ENCODE data around the gene SARDH. TPM values are rescaled to one million over a fixed set of nuclear protein-coding genes. Genes with fewer than 3 reads are reported as not detected.

Gene SARDH
- total and polyA plus RNA-seq, 3 experiments from 2014 or later = 1.3 to 2.0 (median 1.8) TPM

DNA sequence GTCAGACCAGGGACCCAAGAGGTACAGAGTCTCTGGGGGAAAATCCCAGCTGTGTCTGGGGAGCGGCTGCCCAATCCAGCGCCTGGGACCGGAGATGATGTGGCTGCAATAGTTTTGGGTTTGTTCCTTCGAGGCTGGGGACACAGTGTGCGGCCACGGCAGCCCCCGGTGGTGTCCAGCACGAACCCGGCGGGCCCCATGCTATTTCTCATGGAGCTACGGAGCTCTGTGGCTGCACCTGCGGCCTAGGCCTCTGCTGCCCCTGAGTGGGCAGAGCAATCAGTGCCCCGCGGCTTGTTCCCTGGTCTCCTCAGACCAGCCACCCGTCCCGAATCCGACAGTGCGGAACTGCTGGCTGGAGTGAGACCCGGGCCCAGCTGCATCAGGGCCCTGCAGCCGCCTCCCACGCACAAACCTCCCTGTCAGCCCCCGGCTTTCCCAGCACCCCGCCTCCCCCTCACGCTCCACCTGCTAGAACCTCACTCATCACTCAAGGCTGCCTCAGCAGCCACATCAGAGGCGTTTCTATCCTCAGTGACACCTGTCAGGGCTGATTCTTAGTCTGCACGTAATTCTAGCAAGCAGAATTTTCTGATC, 29.0 kb downstream of the SARDH start:
- ChIA-PET CTCF (interaction anchor here (0.7 to 1.7 kb wide), 2 partner anchors 8 to 105 kb away, joined by 3 to 4 read pairs; no protein-coding TSS in a partner anchor), POLR2A (no interaction called here)
- Mint-ChIP-seq H3K4me1 (peaks cover 8 to 13% (median 8%) of the 10 kb centered on the region in 3 donors), H3K27ac (peak overlapping the region in 4 of 8 donors; percentile 20 to 85 (median 64)), H3K36me3 (no peaks in the 10 kb centered on the region), H3K27me3 (no peaks in the 10 kb centered on the region), H3K9me3 (no peaks in the 10 kb centered on the region), H3K4me3 (peak overlapping the region in 1 of 7 donors; percentile 29)
- H3K27ac ChIP-seq (ENCODE audit: low read depth, low read length) = no peak overlapping the region
- H3K4me1 ChIP-seq (ENCODE audit: insufficient read depth, low read length) = peaks cover 25% of the 10 kb centered on the region
- peak in 3 of 5 donors; percentile 32 to 74 (median 61) for DNase-seq
- no peaks in the 10 kb centered on the region for H3K9me3 ChIP-seq (ENCODE audit: low read length)
- no peaks in the 10 kb centered on the region for H3K27me3 ChIP-seq (ENCODE audit: insufficient read depth, low read length, poor library complexity, severe bottlenecking)
- no peak overlapping the region for H3K4me3 ChIP-seq (ENCODE audit: low read length)
- no peaks in the 10 kb centered on the region for H3K36me3 ChIP-seq (ENCODE audit: insufficient read depth, low read length)

DNA sequence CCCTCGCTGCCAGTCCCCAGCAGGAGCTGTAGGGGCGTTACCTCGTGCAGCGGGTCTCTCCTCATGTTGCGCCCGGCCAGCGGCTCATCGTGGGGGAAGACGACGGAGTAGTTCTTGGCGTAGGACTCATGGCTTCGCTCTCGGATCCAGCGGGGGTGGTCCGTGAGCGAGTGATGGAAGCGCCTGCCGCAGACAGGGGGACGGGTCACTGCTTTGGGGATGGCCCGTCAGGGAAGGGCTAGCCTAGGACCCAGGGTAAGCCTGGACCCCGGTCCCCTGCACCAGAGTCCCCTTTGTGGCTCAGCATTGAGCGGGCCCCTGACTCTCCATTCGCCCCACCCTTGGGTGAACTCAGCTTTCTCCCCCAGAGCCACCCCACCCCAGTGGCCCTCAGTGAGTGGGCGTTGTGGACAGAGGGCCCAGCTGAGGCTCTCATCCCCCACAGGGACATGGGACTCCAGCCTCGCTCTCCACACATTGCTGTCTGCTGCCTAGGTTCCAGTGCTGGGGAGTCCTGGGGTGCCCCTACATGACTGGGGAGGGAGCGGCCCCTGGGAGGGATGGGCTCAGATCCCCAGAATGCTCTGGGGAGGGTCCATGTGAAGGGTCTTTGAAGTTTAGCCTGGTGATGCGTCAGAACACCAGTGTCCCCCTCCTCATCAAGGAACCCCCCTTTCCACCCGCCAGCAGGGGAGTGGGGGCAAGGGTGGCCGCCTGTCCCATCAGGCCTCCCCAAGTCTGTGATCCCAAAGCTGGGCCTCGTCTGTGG, 29.7 kb downstream of the SARDH start:
- H3K27ac Mint-ChIP-seq = peak overlapping the region in 1 of 8 donors; percentile 62
- no peaks in the 10 kb centered on the region for H3K36me3 ChIP-seq (ENCODE audit: insufficient read depth, low read length)
- DNase-seq = peak in 1 of 5 donors; percentile 45
- no peak overlapping the region for H3K27ac ChIP-seq (ENCODE audit: low read depth, low read length)
- H3K4me1 ChIP-seq (ENCODE audit: insufficient read depth, low read length) = peaks cover 30% of the 10 kb centered on the region
- no peak overlapping the region for H3K4me3 Mint-ChIP-seq
- no peaks in the 10 kb centered on the region for H3K36me3 Mint-ChIP-seq
- H3K4me3 ChIP-seq (ENCODE audit: low read length) = no peak overlapping the region
- no peaks in the 10 kb centered on the region for H3K9me3 ChIP-seq (ENCODE audit: low read length)
- ChIA-PET POLR2A (no interaction called here), CTCF (interaction anchor here (0.7 to 1.7 kb wide), 2 partner anchors 8 to 104 kb away, joined by 3 to 4 read pairs; no protein-coding TSS in a partner anchor)
- peaks cover 8 to 16% (median 8%) of the 10 kb centered on the region in 3 donors for H3K4me1 Mint-ChIP-seq
- H3K27me3 Mint-ChIP-seq = no peaks in the 10 kb centered on the region
- H3K9me3 Mint-ChIP-seq = no peaks in the 10 kb centered on the region
- no peaks in the 10 kb centered on the region for H3K27me3 ChIP-seq (ENCODE audit: insufficient read depth, low read length, poor library complexity, severe bottlenecking)

DNA sequence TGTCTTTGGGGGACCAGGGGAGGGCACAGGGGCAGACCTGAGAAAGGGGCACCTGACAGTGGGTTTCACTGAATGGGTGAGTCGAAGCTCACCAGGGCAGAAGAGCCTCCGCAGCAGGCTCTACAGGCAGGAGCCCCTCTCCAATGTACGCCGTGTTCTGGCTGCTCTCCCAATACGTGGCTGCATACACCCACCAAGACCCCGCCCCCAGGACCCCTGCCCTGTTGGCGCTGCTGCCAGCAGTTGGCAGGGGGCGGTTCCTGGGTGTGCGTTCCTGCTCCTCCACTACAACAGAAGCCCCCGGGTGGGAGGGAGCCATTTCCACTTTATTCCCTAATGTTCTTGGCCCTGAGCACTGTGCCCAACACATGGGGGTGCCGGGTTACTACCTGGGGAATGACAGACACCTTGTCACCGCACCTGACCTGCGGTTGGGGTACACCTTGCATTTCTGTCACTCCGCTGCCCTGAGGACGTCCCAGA, 30.3 kb downstream of the SARDH start:
- no peaks in the 10 kb centered on the region for H3K9me3 ChIP-seq (ENCODE audit: low read length)
- H3K36me3 ChIP-seq (ENCODE audit: insufficient read depth, low read length) = no peaks in the 10 kb centered on the region
- no peak overlapping the region for H3K27ac ChIP-seq (ENCODE audit: low read depth, low read length)
- Mint-ChIP-seq H3K27ac (no peak overlapping the region), H3K4me1 (peaks cover 8 to 16% (median 8%) of the 10 kb centered on the region in 3 donors), H3K27me3 (no peaks in the 10 kb centered on the region), H3K36me3 (no peaks in the 10 kb centered on the region), H3K4me3 (no peak overlapping the region), H3K9me3 (no peaks in the 10 kb centered on the region)
- ChIA-PET CTCF (no interaction called here), POLR2A (no interaction called here)
- peaks cover 36% of the 10 kb centered on the region for H3K4me1 ChIP-seq (ENCODE audit: insufficient read depth, low read length)
- DNase-seq = no peak
- H3K4me3 ChIP-seq (ENCODE audit: low read length) = no peak overlapping the region
- no peaks in the 10 kb centered on the region for H3K27me3 ChIP-seq (ENCODE audit: insufficient read depth, low read length, poor library complexity, severe bottlenecking)

DNA sequence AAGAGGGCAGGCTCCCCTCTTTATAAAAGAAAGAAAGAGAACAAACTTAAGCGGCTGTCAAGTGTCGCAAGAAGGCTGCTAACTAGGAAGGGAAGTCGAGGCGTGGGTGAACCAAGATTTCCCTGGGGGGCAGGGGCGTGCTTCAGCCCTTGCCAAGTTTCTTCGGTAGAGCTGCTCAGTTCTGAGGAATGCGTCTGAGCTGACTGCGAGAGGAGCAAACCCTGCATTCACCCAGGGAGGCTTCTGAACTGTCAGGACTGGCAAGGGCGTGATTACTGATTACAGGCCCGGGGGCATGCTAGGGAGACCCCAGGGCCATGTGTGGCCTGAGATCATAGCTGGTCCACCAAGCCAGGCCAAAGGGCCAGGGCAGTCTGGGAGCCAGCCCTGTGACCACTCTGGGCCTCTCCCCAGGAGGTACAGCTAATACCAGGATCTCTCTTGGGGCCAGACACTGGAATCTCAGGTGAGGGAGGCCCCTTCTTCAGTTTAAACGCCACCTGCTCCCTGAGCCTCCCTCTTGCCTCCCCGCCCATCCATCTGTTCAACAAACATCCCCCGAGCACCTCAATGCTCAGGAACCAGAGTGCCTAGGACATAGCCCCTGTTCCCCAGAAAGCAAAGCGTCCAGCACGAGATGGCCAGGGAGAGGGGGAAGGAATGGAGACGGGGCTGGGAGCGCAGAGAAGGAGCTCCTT, 30.9 kb downstream of the SARDH start:
- Histone ChIP-seq H3K4me1 (ENCODE audit: insufficient read depth, low read length) (peaks cover 41% of the 10 kb centered on the region), H3K27ac (ENCODE audit: low read depth, low read length) (no peak overlapping the region), H3K9me3 (ENCODE audit: low read length) (no peaks in the 10 kb centered on the region), H3K27me3 (ENCODE audit: insufficient read depth, low read length, poor library complexity, severe bottlenecking) (no peaks in the 10 kb centered on the region), H3K36me3 (ENCODE audit: insufficient read depth, low read length) (no peaks in the 10 kb centered on the region), H3K4me3 (ENCODE audit: low read length) (no peak overlapping the region)
- ChIA-PET CTCF (no interaction called here), POLR2A (no interaction called here)
- Mint-ChIP-seq H3K9me3 (no peaks in the 10 kb centered on the region), H3K4me1 (peaks cover 8 to 22% (median 11%) of the 10 kb centered on the region in 3 donors), H3K27ac (peak overlapping the region in 3 of 8 donors; percentile 60 to 84 (median 81)), H3K36me3 (no peaks in the 10 kb centered on the region), H3K27me3 (no peaks in the 10 kb centered on the region), H3K4me3 (no peak overlapping the region)
- DNase-seq = no peak

DNA sequence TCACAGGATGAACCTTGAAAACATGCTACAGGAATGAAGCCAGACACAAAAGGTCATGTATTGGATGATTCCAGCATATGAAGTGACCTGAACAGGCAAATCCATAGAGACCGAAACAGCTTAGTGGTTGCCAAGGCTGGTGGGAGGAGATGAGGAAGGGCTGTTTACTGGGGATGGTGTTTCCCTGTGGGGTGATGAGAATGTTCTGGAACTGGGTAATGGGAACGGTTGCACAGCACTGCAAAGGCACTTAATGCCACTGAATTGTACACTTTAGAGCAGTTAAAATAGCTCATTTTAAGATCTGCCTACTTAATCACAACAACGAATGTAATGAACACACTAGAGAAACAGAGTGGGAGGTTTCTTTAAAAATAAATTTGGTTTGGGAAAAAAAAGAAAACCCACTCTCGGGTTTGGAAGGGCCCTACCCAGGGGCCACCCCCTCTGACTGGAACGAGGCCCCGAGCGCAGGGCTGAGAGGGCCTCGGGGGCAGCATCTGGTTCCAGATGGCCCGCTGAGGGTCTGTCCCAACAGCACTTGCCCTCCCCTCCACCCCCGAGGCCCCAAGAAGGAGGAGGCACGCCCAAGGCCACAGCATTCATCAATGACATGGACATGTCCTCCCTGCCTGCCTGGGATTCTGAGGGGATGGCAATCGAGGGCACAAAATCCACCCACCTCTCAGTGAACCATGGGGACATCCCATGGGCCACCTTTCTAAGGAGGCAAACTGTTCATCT, 31.7 kb downstream of the SARDH start:
- no peaks in the 10 kb centered on the region for H3K27me3 Mint-ChIP-seq
- H3K36me3 ChIP-seq (ENCODE audit: insufficient read depth, low read length) = no peaks in the 10 kb centered on the region
- ChIA-PET POLR2A (no interaction called here), CTCF (no interaction called here)
- no peaks in the 10 kb centered on the region for H3K9me3 Mint-ChIP-seq
- peak overlapping the region in 5 of 8 donors; percentile 34 to 93 (median 74) for H3K27ac Mint-ChIP-seq
- peaks cover 49% of the 10 kb centered on the region for H3K4me1 ChIP-seq (ENCODE audit: insufficient read depth, low read length)
- H3K27me3 ChIP-seq (ENCODE audit: insufficient read depth, low read length, poor library complexity, severe bottlenecking) = no peaks in the 10 kb centered on the region
- H3K36me3 Mint-ChIP-seq = no peaks in the 10 kb centered on the region
- H3K4me1 Mint-ChIP-seq = peaks cover 13 to 29% (median 17%) of the 10 kb centered on the region in 3 donors
- no peak overlapping the region for H3K4me3 ChIP-seq (ENCODE audit: low read length)
- H3K9me3 ChIP-seq (ENCODE audit: low read length) = no peaks in the 10 kb centered on the region
- peak overlapping the region in 1 of 7 donors; percentile 42 for H3K4me3 Mint-ChIP-seq
- no peak overlapping the region for H3K27ac ChIP-seq (ENCODE audit: low read depth, low read length)
- no peak for DNase-seq

DNA sequence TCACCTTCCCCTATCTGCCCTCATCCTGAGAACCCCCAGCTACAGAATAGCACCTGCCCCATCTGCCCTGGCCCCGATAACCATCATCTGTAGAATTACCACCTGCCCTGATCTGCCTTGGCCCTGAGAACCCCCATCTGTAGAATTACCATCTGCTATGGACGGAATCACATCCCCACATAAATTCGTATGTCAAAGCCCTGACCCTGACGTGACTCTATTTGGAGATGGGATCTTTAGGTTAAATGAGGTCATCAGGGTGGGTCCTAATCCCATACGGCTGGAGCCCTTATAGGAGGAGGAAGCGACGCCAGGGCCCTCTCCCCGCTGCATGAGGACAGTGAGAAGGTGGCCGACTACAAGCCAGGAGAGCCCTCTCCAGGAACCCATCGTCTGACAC, 32.6 kb downstream of the SARDH start:
- H3K27me3 Mint-ChIP-seq = no peaks in the 10 kb centered on the region
- POLR2A ChIA-PET = no interaction called here

DNA sequence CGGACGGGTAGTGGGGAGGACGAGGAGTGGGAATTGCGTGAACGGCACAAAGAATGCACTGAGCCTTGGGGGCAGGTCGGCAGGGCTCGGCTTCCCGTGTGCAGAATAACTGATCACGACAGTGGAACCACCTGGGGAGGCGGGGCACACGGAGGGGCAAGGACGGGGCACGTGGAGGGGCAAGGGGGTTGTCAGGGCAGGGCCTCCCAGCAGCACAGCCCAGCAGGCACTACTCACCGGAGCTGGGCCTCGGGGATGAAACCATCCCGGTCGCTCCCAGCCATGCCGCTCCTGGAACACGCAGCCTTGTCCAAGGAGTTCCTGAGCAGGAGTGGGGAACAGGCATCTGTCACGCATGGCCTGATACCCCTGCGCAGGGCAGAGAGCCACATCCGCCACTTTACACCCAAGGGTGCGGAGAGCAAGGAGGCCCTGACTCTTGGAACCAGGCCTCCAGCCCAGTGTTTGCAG, 33.4 kb downstream of the SARDH start:
- Mint-ChIP-seq H3K4me3 (no peak overlapping the region), H3K4me1 (peaks cover 26 to 39% (median 27%) of the 10 kb centered on the region in 3 donors), H3K27ac (peak overlapping the region in 1 of 8 donors; percentile 26), H3K36me3 (no peaks in the 10 kb centered on the region), H3K9me3 (no peaks in the 10 kb centered on the region), H3K27me3 (no peaks in the 10 kb centered on the region)
- Histone ChIP-seq H3K36me3 (ENCODE audit: insufficient read depth, low read length) (no peaks in the 10 kb centered on the region), H3K9me3 (ENCODE audit: low read length) (no peaks in the 10 kb centered on the region), H3K4me3 (ENCODE audit: low read length) (no peak overlapping the region), H3K27ac (ENCODE audit: low read depth, low read length) (no peak overlapping the region), H3K27me3 (ENCODE audit: insufficient read depth, low read length, poor library complexity, severe bottlenecking) (no peaks in the 10 kb centered on the region), H3K4me1 (ENCODE audit: insufficient read depth, low read length) (peaks cover 56% of the 10 kb centered on the region)
- CTCF ChIA-PET = interaction anchor here (1.2 kb wide), 1 partner anchor 20 kb away, joined by 3 read pairs; no protein-coding TSS in a partner anchor
- POLR2A ChIA-PET = no interaction called here
- DNase-seq = no peak

More for the DNA sequence above, 32.6 kb downstream of the SARDH start:
- Histone ChIP-seq H3K9me3 (ENCODE audit: low read length) (no peaks in the 10 kb centered on the region), H3K4me1 (ENCODE audit: insufficient read depth, low read length) (peaks cover 57% of the 10 kb centered on the region), H3K27ac (ENCODE audit: low read depth, low read length) (no peak overlapping the region), H3K36me3 (ENCODE audit: insufficient read depth, low read length) (no peaks in the 10 kb centered on the region), H3K27me3 (ENCODE audit: insufficient read depth, low read length, poor library complexity, severe bottlenecking) (no peaks in the 10 kb centered on the region), H3K4me3 (ENCODE audit: low read length) (no peak overlapping the region)
- H3K4me3 Mint-ChIP-seq = peak overlapping the region in 1 of 7 donors; percentile 42
- peaks cover 22 to 37% (median 25%) of the 10 kb centered on the region in 3 donors for H3K4me1 Mint-ChIP-seq
- no peaks in the 10 kb centered on the region for H3K9me3 Mint-ChIP-seq
- no peaks in the 10 kb centered on the region for H3K36me3 Mint-ChIP-seq
- H3K27ac Mint-ChIP-seq = peak overlapping the region in 4 of 8 donors; percentile 12 to 95 (median 26)
- CTCF ChIA-PET = interaction anchor here (1.2 kb wide), 1 partner anchor 21 kb away, joined by 3 read pairs; no protein-coding TSS in a partner anchor
- DNase-seq = no peak
